ENCODE results near the gene CYP4F8. TPM values are rescaled to one million over a fixed set of nuclear protein-coding genes. Genes with fewer than 3 reads are reported as not detected.

CYP4F8 gene
- polyA plus RNA-seq, 2 donors = 0.10 to 0.19 TPM

DNA sequence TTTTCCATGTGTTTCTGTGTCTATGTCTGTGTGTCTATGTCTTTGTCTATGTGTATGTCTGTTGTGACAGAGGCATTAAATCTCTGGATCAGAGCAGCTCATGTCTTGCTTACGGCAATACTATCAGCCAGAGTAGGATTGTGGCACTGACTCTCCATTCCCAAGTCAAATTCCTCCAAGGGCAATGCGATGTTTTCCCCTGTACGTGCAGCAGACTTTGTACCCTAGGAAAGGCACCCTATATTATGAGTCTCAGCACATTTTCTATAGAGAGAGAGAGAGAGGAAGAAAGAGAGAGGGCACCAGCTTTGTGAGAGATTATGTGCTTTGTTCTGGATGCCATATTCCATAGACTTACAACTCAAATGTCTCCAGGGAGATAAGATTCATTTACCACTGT, 36.8 kb downstream of the CYP4F8 start:
- Histone ChIP-seq H3K27ac (ENCODE audit: low read depth in 2 of 2, low read length in 1 of 2) (no peak overlapping the region), H3K9me3 (ENCODE audit: control insufficient read depth in 2 of 2, insufficient read depth in 1 of 2, low read depth in 1 of 2, low read length in 1 of 2) (no peaks in the 10 kb centered on the region)
- 67 to 87% methylated on average over 3 of the region's 3 CpGs for WGBS, 2 donors

DNA sequence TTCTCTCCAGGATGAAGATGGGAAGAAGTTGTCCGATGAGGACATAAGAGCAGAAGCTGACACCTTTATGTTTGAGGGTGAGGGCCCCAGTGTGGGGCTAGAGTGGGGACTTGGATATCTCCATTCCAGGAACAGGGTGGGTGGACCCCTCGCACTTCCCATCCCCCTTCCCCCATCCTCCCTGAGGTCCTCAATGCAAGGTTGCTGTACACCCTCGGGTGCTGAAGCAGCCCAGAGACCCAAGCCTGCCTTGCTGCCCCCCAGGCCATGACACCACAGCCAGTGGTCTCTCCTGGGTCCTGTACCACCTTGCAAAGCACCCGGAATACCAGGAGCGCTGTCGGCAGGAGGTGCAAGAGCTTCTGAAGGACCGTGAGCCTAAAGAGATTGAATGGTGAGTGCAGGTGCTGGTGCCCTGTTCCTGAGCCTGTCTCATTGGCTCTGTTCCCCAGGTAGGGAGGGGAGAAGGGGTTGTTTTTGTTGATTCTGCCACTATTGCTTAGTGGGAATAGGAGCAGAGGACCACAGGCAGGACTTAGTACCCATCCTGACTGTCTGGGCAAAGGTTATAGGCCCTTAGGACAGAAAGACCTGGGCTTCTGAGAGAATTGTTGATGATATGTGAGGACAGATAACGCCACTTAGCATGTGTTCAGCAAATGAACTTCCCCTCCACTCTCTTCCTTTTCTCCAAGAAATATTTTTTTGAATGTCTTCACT, 37.7 kb downstream of the CYP4F8 start:
- H3K4me1 ChIP-seq (ENCODE audit: control insufficient read depth in 2 of 2, insufficient read depth in 2 of 2, low read length in 1 of 2) = no peaks in the 10 kb centered on the region
- 75 to 78% methylated on average over 8 of the region's 8 CpGs for WGBS, 2 donors
- H3K27ac ChIP-seq (ENCODE audit: low read depth in 2 of 2, low read length in 1 of 2) = no peak overlapping the region
- H3K36me3 ChIP-seq (ENCODE audit: control insufficient read depth in 2 of 2, insufficient read depth in 2 of 2, low read length in 1 of 2) = peaks cover 1 to 7% of the 10 kb centered on the region in 2 donors
- no peaks in the 10 kb centered on the region for H3K9me3 ChIP-seq (ENCODE audit: control insufficient read depth in 2 of 2, insufficient read depth in 1 of 2, low read depth in 1 of 2, low read length in 1 of 2)
- no peak overlapping the region for H3K4me3 ChIP-seq (ENCODE audit: low read depth in 1 of 2, low read length in 2 of 2)
- H3K27me3 ChIP-seq (ENCODE audit: control insufficient read depth in 1 of 2, insufficient read depth in 2 of 2, low read length in 2 of 2) = no peaks in the 10 kb centered on the region

More for the DNA sequence above, 36.8 kb downstream of the CYP4F8 start:
- no peak overlapping the region for H3K4me3 ChIP-seq (ENCODE audit: low read depth in 1 of 2, low read length in 2 of 2)
- no peaks in the 10 kb centered on the region for H3K4me1 ChIP-seq (ENCODE audit: control insufficient read depth in 2 of 2, insufficient read depth in 2 of 2, low read length in 1 of 2)
- peaks cover 5 to 7% of the 10 kb centered on the region in 2 donors for H3K36me3 ChIP-seq (ENCODE audit: control insufficient read depth in 2 of 2, insufficient read depth in 2 of 2, low read length in 1 of 2)
- no peaks in the 10 kb centered on the region for H3K27me3 ChIP-seq (ENCODE audit: control insufficient read depth in 1 of 2, insufficient read depth in 2 of 2, low read length in 2 of 2)

DNA sequence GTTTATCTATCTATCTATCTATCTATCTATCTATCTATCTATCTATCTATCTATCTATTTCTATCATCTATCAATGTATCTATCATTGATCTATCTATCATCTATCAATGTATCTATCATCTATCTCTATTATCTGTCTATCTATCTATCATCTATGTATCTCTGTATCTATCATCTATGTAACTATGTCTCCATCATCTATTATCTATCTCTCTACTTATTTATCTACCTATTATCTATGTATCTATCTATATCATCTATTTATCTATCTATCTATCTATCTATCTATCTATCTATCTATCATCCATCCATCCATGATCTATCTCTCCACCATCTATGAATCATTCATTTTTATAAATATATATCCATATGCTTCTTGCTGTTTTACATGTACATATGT, 41.4 kb downstream of the CYP4F8 start:
- Histone ChIP-seq H3K27ac (ENCODE audit: low read depth in 2 of 2, low read length in 1 of 2) (no peak overlapping the region), H3K4me3 (ENCODE audit: low read depth in 1 of 2, low read length in 2 of 2) (no peak overlapping the region), H3K4me1 (ENCODE audit: control insufficient read depth in 2 of 2, insufficient read depth in 2 of 2, low read length in 1 of 2) (no peaks in the 10 kb centered on the region), H3K36me3 (ENCODE audit: control insufficient read depth in 2 of 2, insufficient read depth in 2 of 2, low read length in 1 of 2) (peaks cover 0 to 7% of the 10 kb centered on the region in 2 donors), H3K9me3 (ENCODE audit: control insufficient read depth in 2 of 2, insufficient read depth in 1 of 2, low read depth in 1 of 2, low read length in 1 of 2) (no peaks in the 10 kb centered on the region), H3K27me3 (ENCODE audit: control insufficient read depth in 1 of 2, insufficient read depth in 2 of 2, low read length in 2 of 2) (no peaks in the 10 kb centered on the region)

DNA sequence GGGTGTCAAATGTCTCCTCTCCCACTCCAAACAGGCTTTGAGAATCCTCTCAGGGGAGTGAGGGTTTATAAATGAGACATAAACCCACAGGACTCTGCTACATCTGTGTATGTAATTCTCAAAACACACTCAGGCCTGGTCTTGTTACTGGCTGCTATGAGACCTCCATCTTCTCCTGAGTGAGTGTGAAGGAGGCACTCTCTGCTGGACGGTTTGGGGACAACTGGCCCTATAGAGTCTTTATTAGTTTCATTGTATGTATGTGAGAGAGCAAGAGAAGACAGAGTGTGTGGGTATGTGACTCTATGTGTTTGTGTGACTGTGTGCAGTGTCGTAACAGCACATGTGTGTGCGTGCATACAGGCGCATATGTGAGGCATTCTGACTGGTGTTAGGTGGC, 48.2 kb downstream of the CYP4F8 start:
- Histone ChIP-seq H3K4me1 (ENCODE audit: control insufficient read depth in 2 of 2, insufficient read depth in 2 of 2, low read length in 1 of 2) (peaks cover 0 to 7% of the 10 kb centered on the region in 2 donors), H3K27me3 (ENCODE audit: control insufficient read depth in 1 of 2, insufficient read depth in 2 of 2, low read length in 2 of 2) (no peaks in the 10 kb centered on the region), H3K36me3 (ENCODE audit: control insufficient read depth in 2 of 2, insufficient read depth in 2 of 2, low read length in 1 of 2) (no peaks in the 10 kb centered on the region), H3K9me3 (ENCODE audit: control insufficient read depth in 2 of 2, insufficient read depth in 1 of 2, low read depth in 1 of 2, low read length in 1 of 2) (peaks cover 0 to 2% of the 10 kb centered on the region in 2 donors), H3K27ac (ENCODE audit: low read depth in 2 of 2, low read length in 1 of 2) (no peak overlapping the region), H3K4me3 (ENCODE audit: low read depth in 1 of 2, low read length in 2 of 2) (no peak overlapping the region)
- WGBS, 2 donors = 79 to 80% methylated on average over 4 of the region's 4 CpGs

DNA sequence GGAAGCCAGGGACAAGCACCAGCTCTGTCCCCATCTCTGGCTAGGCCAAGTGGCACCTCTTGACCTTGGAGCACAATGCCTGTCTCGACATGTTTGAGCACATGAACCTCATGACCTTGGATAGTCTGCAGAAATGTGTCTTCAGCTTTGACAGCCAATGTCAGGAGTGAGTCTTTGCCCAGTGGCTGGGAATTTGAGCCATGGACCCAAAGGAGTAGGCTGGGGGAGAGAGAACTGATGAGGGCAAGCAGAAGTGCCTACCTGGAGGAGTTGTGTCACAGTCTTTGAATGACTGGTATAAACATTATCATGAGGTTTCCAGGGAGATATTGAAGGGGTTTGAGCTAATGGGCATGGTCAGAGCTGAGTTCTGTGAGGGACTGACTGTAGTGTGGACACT, 51.2 kb downstream of the CYP4F8 start:
- 20 to 40% methylated on average over 1 of the region's 1 CpG for WGBS, 2 donors
- Histone ChIP-seq H3K36me3 (ENCODE audit: control insufficient read depth in 2 of 2, insufficient read depth in 2 of 2, low read length in 1 of 2) (no peaks in the 10 kb centered on the region), H3K4me3 (ENCODE audit: low read depth in 1 of 2, low read length in 2 of 2) (no peak overlapping the region), H3K9me3 (ENCODE audit: control insufficient read depth in 2 of 2, insufficient read depth in 1 of 2, low read depth in 1 of 2, low read length in 1 of 2) (peaks cover 0 to 2% of the 10 kb centered on the region in 2 donors), H3K27ac (ENCODE audit: low read depth in 2 of 2, low read length in 1 of 2) (no peak overlapping the region), H3K27me3 (ENCODE audit: control insufficient read depth in 1 of 2, insufficient read depth in 2 of 2, low read length in 2 of 2) (no peaks in the 10 kb centered on the region), H3K4me1 (ENCODE audit: control insufficient read depth in 2 of 2, insufficient read depth in 2 of 2, low read length in 1 of 2) (peaks cover 2 to 12% of the 10 kb centered on the region in 2 donors)

DNA sequence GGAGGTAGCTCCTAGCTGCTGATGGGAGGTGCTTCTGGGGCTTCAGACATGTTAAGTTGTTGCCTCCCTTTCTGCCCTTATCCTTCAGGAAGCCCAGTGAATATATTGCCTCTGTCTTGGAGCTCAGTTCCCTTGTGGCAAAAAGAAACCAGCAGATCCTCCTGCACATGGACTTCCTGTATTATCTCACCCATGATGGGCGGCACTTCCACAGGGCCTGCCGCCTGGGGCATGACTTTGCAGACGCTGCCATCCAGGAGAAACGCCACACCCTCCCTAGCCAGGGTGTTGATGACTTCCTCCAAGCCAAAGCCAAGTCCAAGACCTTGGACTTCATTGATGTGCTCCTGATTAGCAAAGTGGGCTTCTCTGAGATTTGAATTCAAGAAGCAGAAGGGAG, 51.9 kb downstream of the CYP4F8 start:
- Histone ChIP-seq H3K27me3 (ENCODE audit: control insufficient read depth in 1 of 2, insufficient read depth in 2 of 2, low read length in 2 of 2) (no peaks in the 10 kb centered on the region), H3K27ac (ENCODE audit: low read depth in 2 of 2, low read length in 1 of 2) (no peak overlapping the region)
- WGBS, 2 donors = 30 to 35% methylated on average over 4 of the region's 4 CpGs

DNA sequence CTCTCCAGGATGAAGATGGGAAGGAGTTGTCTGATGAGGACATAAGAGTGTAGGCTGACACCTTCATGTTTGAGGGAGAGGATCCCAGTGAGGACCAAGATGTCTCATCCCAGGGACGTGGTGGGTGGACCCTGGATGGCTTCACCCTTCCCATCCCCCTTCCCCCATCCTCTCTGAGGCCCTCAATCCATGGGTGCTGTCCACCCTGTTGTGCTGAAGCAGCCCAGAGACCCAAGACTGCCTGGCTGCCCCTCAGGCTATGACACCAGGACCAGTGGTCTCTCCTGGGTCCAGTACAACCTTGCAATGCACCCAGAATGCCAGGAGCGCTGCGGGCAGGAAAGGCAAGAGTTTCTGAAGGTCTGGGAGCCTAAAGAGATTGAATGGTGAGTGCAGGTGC, 54.4 kb downstream of the CYP4F8 start:
- peaks cover 5 to 17% of the 10 kb centered on the region in 2 donors for H3K4me1 ChIP-seq (ENCODE audit: control insufficient read depth in 2 of 2, insufficient read depth in 2 of 2, low read length in 1 of 2)
- H3K27ac ChIP-seq (ENCODE audit: low read depth in 2 of 2, low read length in 1 of 2) = no peak overlapping the region
- H3K9me3 ChIP-seq (ENCODE audit: control insufficient read depth in 2 of 2, insufficient read depth in 1 of 2, low read depth in 1 of 2, low read length in 1 of 2) = no peaks in the 10 kb centered on the region
- H3K27me3 ChIP-seq (ENCODE audit: control insufficient read depth in 1 of 2, insufficient read depth in 2 of 2, low read length in 2 of 2) = no peaks in the 10 kb centered on the region
- 52 to 56% methylated on average over 3 of the region's 3 CpGs for WGBS, 2 donors
- H3K4me3 ChIP-seq (ENCODE audit: low read depth in 1 of 2, low read length in 2 of 2) = no peak overlapping the region
- no peaks in the 10 kb centered on the region for H3K36me3 ChIP-seq (ENCODE audit: control insufficient read depth in 2 of 2, insufficient read depth in 2 of 2, low read length in 1 of 2)

More for the DNA sequence above, 51.9 kb downstream of the CYP4F8 start:
- Histone ChIP-seq H3K4me1 (ENCODE audit: control insufficient read depth in 2 of 2, insufficient read depth in 2 of 2, low read length in 1 of 2) (peaks cover 2 to 12% of the 10 kb centered on the region in 2 donors), H3K4me3 (ENCODE audit: low read depth in 1 of 2, low read length in 2 of 2) (no peak overlapping the region), H3K9me3 (ENCODE audit: control insufficient read depth in 2 of 2, insufficient read depth in 1 of 2, low read depth in 1 of 2, low read length in 1 of 2) (peaks cover 0 to 2% of the 10 kb centered on the region in 2 donors), H3K36me3 (ENCODE audit: control insufficient read depth in 2 of 2, insufficient read depth in 2 of 2, low read length in 1 of 2) (no peaks in the 10 kb centered on the region)

DNA sequence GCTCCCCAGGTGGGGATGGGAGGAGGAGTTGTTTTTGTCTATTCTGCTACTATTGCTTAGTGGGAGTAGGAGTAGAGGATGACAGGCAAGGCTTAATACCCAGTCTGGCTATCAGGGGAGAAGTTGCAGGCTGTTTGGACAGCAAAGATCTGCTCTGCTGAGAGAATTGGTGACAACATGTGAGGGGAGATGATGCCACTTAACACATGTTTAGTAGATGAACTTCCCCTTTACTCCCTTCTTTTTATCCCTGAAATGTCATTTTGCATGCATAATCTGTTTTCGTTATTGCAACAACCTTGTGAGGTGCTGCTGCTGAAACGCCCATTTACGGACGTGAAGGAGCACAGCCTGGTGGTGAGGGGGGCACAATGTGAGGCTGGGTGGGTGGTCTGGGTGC, 54.9 kb downstream of the CYP4F8 start:
- Histone ChIP-seq H3K9me3 (ENCODE audit: control insufficient read depth in 2 of 2, insufficient read depth in 1 of 2, low read depth in 1 of 2, low read length in 1 of 2) (no peaks in the 10 kb centered on the region), H3K27me3 (ENCODE audit: control insufficient read depth in 1 of 2, insufficient read depth in 2 of 2, low read length in 2 of 2) (no peaks in the 10 kb centered on the region), H3K36me3 (ENCODE audit: control insufficient read depth in 2 of 2, insufficient read depth in 2 of 2, low read length in 1 of 2) (no peaks in the 10 kb centered on the region), H3K4me3 (ENCODE audit: low read depth in 1 of 2, low read length in 2 of 2) (no peak overlapping the region), H3K4me1 (ENCODE audit: control insufficient read depth in 2 of 2, insufficient read depth in 2 of 2, low read length in 1 of 2) (peaks cover 8 to 22% of the 10 kb centered on the region in 2 donors), H3K27ac (ENCODE audit: low read depth in 2 of 2, low read length in 1 of 2) (no peak overlapping the region)
- WGBS, 2 donors = 45 to 64% methylated on average over 4 of the region's 4 CpGs

DNA sequence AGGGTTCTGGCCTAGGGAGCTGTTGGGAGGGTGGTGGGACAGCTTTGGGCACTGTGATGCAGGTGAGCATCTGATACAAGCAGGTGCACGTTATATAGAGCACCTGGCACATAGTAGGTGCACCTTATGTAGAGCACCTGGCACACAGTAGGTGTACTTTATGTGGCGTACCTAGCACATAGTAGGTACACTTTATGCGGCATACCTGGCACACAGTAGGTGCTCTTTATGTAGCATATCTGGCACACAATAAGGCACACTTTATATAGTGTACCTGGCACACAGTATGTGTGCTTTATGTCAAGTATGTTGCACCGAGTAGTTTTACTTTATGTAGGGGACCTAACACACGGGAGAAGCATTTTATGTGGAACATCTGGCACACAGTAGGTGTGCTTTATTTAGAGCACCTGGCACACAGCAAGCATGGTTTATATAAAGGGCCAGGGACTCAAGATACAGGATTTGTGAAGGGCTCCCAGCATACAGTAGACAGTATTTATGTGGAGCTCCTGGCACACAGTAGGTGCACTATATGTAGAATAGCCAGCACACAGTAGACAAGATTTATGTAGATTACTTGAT, 56.3 kb downstream of the CYP4F8 start:
- Histone ChIP-seq H3K4me1 (ENCODE audit: control insufficient read depth in 2 of 2, insufficient read depth in 2 of 2, low read length in 1 of 2) (peaks cover 8 to 21% of the 10 kb centered on the region in 2 donors), H3K27ac (ENCODE audit: low read depth in 2 of 2, low read length in 1 of 2) (no peak overlapping the region)
- WGBS, 2 donors = 66 to 76% methylated on average over 5 of the region's 5 CpGs

More for the DNA sequence above, 56.3 kb downstream of the CYP4F8 start:
- no peak overlapping the region for H3K4me3 ChIP-seq (ENCODE audit: low read depth in 1 of 2, low read length in 2 of 2)
- H3K9me3 ChIP-seq (ENCODE audit: control insufficient read depth in 2 of 2, insufficient read depth in 1 of 2, low read depth in 1 of 2, low read length in 1 of 2) = no peaks in the 10 kb centered on the region
- H3K27me3 ChIP-seq (ENCODE audit: control insufficient read depth in 1 of 2, insufficient read depth in 2 of 2, low read length in 2 of 2) = no peaks in the 10 kb centered on the region
- H3K36me3 ChIP-seq (ENCODE audit: control insufficient read depth in 2 of 2, insufficient read depth in 2 of 2, low read length in 1 of 2) = no peaks in the 10 kb centered on the region

Data from esophagus (tissue), 2 donors.